Type B pancreatic cell (in vitro differentiated cells): Measurements from ENCODE around the gene TIMM23B. TPM values are rescaled to one million over a fixed set of nuclear protein-coding genes. Genes with fewer than 3 reads are reported as not detected.
"Not testable (repeated sequence)": the region's sequence is repeated elsewhere in the genome, so short reads cannot be mapped to it uniquely, and the experiment has no call there.

Experiments
- DNase-seq: peaks from one replicate; pipeline ENCODE4 v3.0.0; 2021; ENCODE audit warnings: mixed read lengths; ENCODE audit not compliant: unreplicated experiment; ENCODE audit errors: extremely low spot score
- H3K27ac Mint-ChIP-seq: 2 replicates; pipeline ENCODE4 v1.8.0; 2021; ENCODE audit warnings: mild to moderate bottlenecking, mixed read lengths
- H3K27me3 Mint-ChIP-seq: 2 replicates; pipeline ENCODE4 v1.8.0; 2021; ENCODE audit warnings: mixed read lengths
- H3K36me3 Mint-ChIP-seq: 2 replicates; pipeline ENCODE4 v1.8.0; 2021; ENCODE audit warnings: mixed read lengths
- H3K4me1 Mint-ChIP-seq: one replicate; pipeline ENCODE4 v1.8.0; 2021; ENCODE audit warnings: mixed read lengths; ENCODE audit not compliant: unreplicated experiment
- H3K4me3 Mint-ChIP-seq: 2 replicates; pipeline ENCODE4 v1.8.0; 2021; ENCODE audit warnings: mild to moderate bottlenecking, mixed read lengths
- H3K9me3 Mint-ChIP-seq: 2 replicates; pipeline ENCODE4 v1.8.0; 2021; ENCODE audit warnings: mixed read lengths
- total RNA-seq: library from RNA; stranded (reverse); gene quantifications from 2 replicates; pipeline ENCODE4 v1.2.1, GENCODE V29; 2021; ENCODE audit warnings: low replicate concordance

The TIMM23B gene
- total RNA-seq, 1 donor from 2014 or later: 19.7 TPM

GRCh38 chr10:49931959-49932728, 9.7 kb upstream of the TIMM23B start:
- not testable (repeated sequence) for H3K27me3 Mint-ChIP-seq, H3K27ac Mint-ChIP-seq, H3K4me3 Mint-ChIP-seq, H3K36me3 Mint-ChIP-seq, H3K9me3 Mint-ChIP-seq, DNase-seq, H3K4me1 Mint-ChIP-seq

- not testable (repeated sequence) for H3K9me3 Mint-ChIP-seq, DNase-seq, H3K36me3 Mint-ChIP-seq, H3K27me3 Mint-ChIP-seq
- peak overlapping the region; percentile 95 for H3K27ac Mint-ChIP-seq
- peaks cover 14% of the 10 kb centered on the region for H3K4me1 Mint-ChIP-seq
- peak overlapping the region; percentile 99 for H3K4me3 Mint-ChIP-seq
These were observed 469 bp downstream of the TIMM23B start for GRCh38 chr10:49942339-49942705.

GRCh38 chr10:49943607-49944006, 1.8 kb downstream of the TIMM23B start:
- H3K27me3 Mint-ChIP-seq, DNase-seq, H3K36me3 Mint-ChIP-seq, H3K9me3 Mint-ChIP-seq, H3K4me1 Mint-ChIP-seq: not testable (repeated sequence)
- H3K27ac Mint-ChIP-seq: peak overlapping the region; percentile 2
- peak overlapping the region; percentile 11 for H3K4me3 Mint-ChIP-seq

- not testable (repeated sequence) for H3K4me3 Mint-ChIP-seq, H3K27me3 Mint-ChIP-seq, H3K4me1 Mint-ChIP-seq, DNase-seq, H3K9me3 Mint-ChIP-seq, H3K36me3 Mint-ChIP-seq, H3K27ac Mint-ChIP-seq
These were observed 6.3 kb downstream of the TIMM23B start for GRCh38 chr10:49948142-49948541.

- not testable (repeated sequence) for H3K9me3 Mint-ChIP-seq
These were observed 6.9 kb downstream of the TIMM23B start for GRCh38 chr10:49948737-49949136.

GRCh38 chr10:49952006-49952405, 10.2 kb downstream of the TIMM23B start:
- not testable (repeated sequence) for H3K4me3 Mint-ChIP-seq, H3K27ac Mint-ChIP-seq

More at GRCh38 chr10:49948737-49949136, 6.9 kb downstream of the TIMM23B start:
- not testable (repeated sequence) for H3K27ac Mint-ChIP-seq, H3K4me1 Mint-ChIP-seq, H3K36me3 Mint-ChIP-seq, DNase-seq, H3K4me3 Mint-ChIP-seq, H3K27me3 Mint-ChIP-seq

GRCh38 chr10:49953122-49953521, 11.3 kb downstream of the TIMM23B start:
- H3K9me3 Mint-ChIP-seq, H3K27me3 Mint-ChIP-seq, H3K36me3 Mint-ChIP-seq, H3K4me3 Mint-ChIP-seq, H3K27ac Mint-ChIP-seq, H3K4me1 Mint-ChIP-seq, DNase-seq: not testable (repeated sequence)

More at GRCh38 chr10:49952006-49952405, 10.2 kb downstream of the TIMM23B start:
- not testable (repeated sequence) for H3K9me3 Mint-ChIP-seq, DNase-seq, H3K36me3 Mint-ChIP-seq, H3K27me3 Mint-ChIP-seq, H3K4me1 Mint-ChIP-seq

- not testable (repeated sequence) for H3K4me1 Mint-ChIP-seq, H3K9me3 Mint-ChIP-seq, H3K27ac Mint-ChIP-seq, H3K27me3 Mint-ChIP-seq, DNase-seq, H3K36me3 Mint-ChIP-seq, H3K4me3 Mint-ChIP-seq
These were observed 28.5 kb downstream of the TIMM23B start for GRCh38 chr10:49970331-49970857.

- H3K4me3 Mint-ChIP-seq, H3K9me3 Mint-ChIP-seq, H3K4me1 Mint-ChIP-seq, H3K27me3 Mint-ChIP-seq, H3K27ac Mint-ChIP-seq, DNase-seq, H3K36me3 Mint-ChIP-seq: not testable (repeated sequence)
These were observed 29.6 kb downstream of the TIMM23B start for GRCh38 chr10:49971466-49971865.

- H3K4me1 Mint-ChIP-seq, DNase-seq, H3K4me3 Mint-ChIP-seq, H3K27me3 Mint-ChIP-seq, H3K36me3 Mint-ChIP-seq, H3K27ac Mint-ChIP-seq, H3K9me3 Mint-ChIP-seq: not testable (repeated sequence)
These were observed 30.2 kb downstream of the TIMM23B start for GRCh38 chr10:49972094-49972493.

- not testable (repeated sequence) for H3K4me1 Mint-ChIP-seq, H3K27ac Mint-ChIP-seq, H3K9me3 Mint-ChIP-seq, H3K36me3 Mint-ChIP-seq, DNase-seq, H3K27me3 Mint-ChIP-seq, H3K4me3 Mint-ChIP-seq
These were observed 35.9 kb downstream of the TIMM23B start for GRCh38 chr10:49977756-49978155.

- DNase-seq, H3K4me3 Mint-ChIP-seq, H3K36me3 Mint-ChIP-seq: not testable (repeated sequence)
These were observed 45.4 kb downstream of the TIMM23B start for GRCh38 chr10:49987207-49987606.

GRCh38 chr10:49988376-49988775, 46.5 kb downstream of the TIMM23B start, which contains the start of gene AGAP6:
TSS of gene AGAP6 (plus strand) at chr10:49988406. CDS start at chr10:49988716, 310 bp downstream.
- H3K4me3 Mint-ChIP-seq, H3K27ac Mint-ChIP-seq, H3K27me3 Mint-ChIP-seq, H3K9me3 Mint-ChIP-seq, H3K36me3 Mint-ChIP-seq, DNase-seq, H3K4me1 Mint-ChIP-seq: not testable (repeated sequence)

More at GRCh38 chr10:49987207-49987606, 45.4 kb downstream of the TIMM23B start:
- not testable (repeated sequence) for H3K9me3 Mint-ChIP-seq, H3K4me1 Mint-ChIP-seq, H3K27ac Mint-ChIP-seq, H3K27me3 Mint-ChIP-seq

- H3K36me3 Mint-ChIP-seq, DNase-seq, H3K4me3 Mint-ChIP-seq, H3K27me3 Mint-ChIP-seq, H3K9me3 Mint-ChIP-seq, H3K4me1 Mint-ChIP-seq, H3K27ac Mint-ChIP-seq: not testable (repeated sequence)
These were observed 53.5 kb downstream of the TIMM23B start for GRCh38 chr10:49995321-49995720.
